GM10847 (cell line): ENCODE measurements around the gene KRT1.

Experiments used
- POLR2A ChIP-seq: IDR thresholded peaks from 2 replicates; pipeline ENCODE4 v1.6.1; 2011; ENCODE audit not compliant: insufficient read length; ENCODE audit errors: extremely low read depth

The KRT1 gene

GRCh38 chr12:52703878-52704277 lies 23.7 kb upstream of the KRT1 start:
- no peak for TF ChIP-seq POLR2A

GRCh38 chr12:52703424-52703823 lies 23.2 kb upstream of the KRT1 start, which contains the start of gene KRT77:
KRT77 (minus strand) TSS chr12:52703524; CDS start chr12:52703434, 90 bp downstream.
- no peak for TF ChIP-seq POLR2A

- TF ChIP-seq POLR2A: no peak
Observed at GRCh38 chr12:52702338-52702737, 22.1 kb upstream of the KRT1 start.

GRCh38 chr12:52701281-52701680 lies 21.1 kb upstream of the KRT1 start:
- TF ChIP-seq POLR2A: no peak

- no peak for TF ChIP-seq POLR2A
Observed at GRCh38 chr12:52699960-52700359, 19.8 kb upstream of the KRT1 start.

- no peak for TF ChIP-seq POLR2A
Observed at GRCh38 chr12:52699373-52699772, 19.2 kb upstream of the KRT1 start.

GRCh38 chr12:52698651-52699340 lies 18.6 kb upstream of the KRT1 start:
- no peak for TF ChIP-seq POLR2A

- TF ChIP-seq POLR2A: no peak
Observed at GRCh38 chr12:52697058-52697582, 16.9 kb upstream of the KRT1 start.

- TF ChIP-seq POLR2A: no peak
Observed at GRCh38 chr12:52696588-52696987, 16.4 kb upstream of the KRT1 start.

GRCh38 chr12:52695039-52695438 lies 14.8 kb upstream of the KRT1 start:
- TF ChIP-seq POLR2A: no peak

- no peak for TF ChIP-seq POLR2A
Observed at GRCh38 chr12:52694151-52694550, 13.9 kb upstream of the KRT1 start.

- no peak for TF ChIP-seq POLR2A
Observed at GRCh38 chr12:52693261-52693660, 13.1 kb upstream of the KRT1 start.

- no peak for TF ChIP-seq POLR2A
Observed at GRCh38 chr12:52692254-52692653, 12.0 kb upstream of the KRT1 start.

- no peak for TF ChIP-seq POLR2A
Observed at GRCh38 chr12:52691841-52692150, 11.6 kb upstream of the KRT1 start.

- no peak for TF ChIP-seq POLR2A
Observed at GRCh38 chr12:52691076-52691840, 11.1 kb upstream of the KRT1 start.

- no peak for TF ChIP-seq POLR2A
Observed at GRCh38 chr12:52690351-52691075, 10.3 kb upstream of the KRT1 start.
